GM18873 (cell line): Measurements from ENCODE around the gene CD96.
"Not testable (repeated sequence)": the region's sequence is repeated elsewhere in the genome, so short reads cannot be mapped to it uniquely, and the experiment has no call there.

Source experiments
- ATAC-seq: cut with Tn5 transposase; IDR thresholded peaks from one replicate; pipeline ENCODE4 v1.9.1; 2021; ENCODE audit warnings: mild to moderate bottlenecking, moderate library complexity, moderate number of reproducible peaks; ENCODE audit not compliant: unreplicated experiment, low FRiP score

The CD96 gene, protein sequence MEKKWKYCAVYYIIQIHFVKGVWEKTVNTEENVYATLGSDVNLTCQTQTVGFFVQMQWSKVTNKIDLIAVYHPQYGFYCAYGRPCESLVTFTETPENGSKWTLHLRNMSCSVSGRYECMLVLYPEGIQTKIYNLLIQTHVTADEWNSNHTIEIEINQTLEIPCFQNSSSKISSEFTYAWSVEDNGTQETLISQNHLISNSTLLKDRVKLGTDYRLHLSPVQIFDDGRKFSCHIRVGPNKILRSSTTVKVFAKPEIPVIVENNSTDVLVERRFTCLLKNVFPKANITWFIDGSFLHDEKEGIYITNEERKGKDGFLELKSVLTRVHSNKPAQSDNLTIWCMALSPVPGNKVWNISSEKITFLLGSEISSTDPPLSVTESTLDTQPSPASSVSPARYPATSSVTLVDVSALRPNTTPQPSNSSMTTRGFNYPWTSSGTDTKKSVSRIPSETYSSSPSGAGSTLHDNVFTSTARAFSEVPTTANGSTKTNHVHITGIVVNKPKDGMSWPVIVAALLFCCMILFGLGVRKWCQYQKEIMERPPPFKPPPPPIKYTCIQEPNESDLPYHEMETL

DNA sequence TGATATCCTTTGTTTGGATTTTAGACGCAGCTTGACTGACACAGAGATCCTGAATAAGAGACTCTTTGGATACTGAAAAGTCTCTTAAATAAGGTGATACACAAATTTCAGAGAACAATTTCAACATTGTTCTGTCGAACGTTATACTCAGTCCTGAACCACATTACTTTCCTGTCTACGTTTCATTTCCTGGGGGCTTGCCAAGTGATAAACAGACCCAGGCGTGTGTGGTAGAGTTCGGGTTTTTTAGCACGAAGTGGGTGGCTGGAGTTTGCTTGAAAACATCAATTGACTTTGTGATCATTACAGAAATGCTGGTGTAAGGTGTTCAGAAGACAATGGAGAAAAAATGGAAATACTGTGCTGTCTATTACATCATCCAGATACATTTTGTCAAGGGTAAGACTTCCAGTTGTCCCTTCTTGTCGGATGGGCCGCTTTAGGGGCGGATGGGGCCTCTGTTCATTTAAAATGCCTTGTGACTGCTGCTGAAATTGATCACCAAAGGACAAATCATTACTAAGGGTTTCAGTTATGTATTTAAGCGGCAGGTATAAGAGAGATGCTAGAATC lies at the start of gene CD96:
CD96 (plus strand) TSS at position 287 of the 573 bp plus-strand sequence; CDS start at position 339, 52 bp downstream.
- peak; percentile 43 for ATAC-seq

DNA sequence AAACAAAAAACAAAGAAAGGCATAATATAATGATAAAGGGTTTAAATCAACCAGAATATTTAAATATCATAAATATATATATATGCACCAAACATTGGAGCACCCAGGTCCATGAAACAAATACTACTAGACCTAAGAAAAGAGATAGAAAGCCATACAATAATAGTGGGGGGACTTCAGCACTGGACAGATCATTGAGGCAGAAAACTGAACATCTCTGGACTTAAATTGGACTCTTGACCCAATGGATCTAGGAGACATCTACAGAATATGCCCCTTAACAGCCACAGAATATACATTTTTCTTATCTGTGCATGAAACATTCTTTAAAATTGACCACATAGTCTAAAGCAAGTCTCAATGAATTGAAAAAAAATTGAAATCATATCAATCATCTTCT lies 48.7 kb upstream of the CD96 start:
- no peak for ATAC-seq

DNA sequence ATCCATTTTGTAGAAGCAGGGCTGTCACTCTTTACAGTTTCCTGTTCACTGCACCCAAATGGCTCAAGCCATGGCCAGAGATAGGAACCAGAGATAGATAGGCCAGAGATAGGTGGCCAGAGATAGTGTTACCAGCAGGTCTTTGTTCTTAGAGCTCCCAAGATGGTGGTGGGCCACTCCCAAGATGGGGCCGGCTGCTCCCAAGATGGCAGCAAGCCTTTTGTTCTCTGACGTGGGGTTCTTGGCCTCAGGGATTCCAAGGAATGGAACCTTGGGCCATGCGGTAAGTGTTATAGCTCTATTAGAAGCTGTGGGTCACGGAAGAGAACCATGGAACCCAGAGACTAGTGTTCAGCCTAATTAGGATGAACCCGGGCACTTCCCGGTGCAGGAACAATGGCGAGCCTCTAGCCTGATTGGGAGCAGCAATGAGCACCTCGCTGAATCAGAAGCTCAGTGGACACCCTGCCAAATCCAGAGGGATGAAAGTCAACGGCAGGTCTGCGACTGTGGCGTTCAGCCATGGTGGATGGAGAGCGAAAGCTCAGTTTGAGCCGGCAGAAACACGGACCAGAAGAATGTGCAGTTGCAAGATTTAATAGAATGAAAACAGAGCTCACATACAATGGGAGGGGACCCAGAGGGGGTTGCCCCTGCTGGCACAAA lies 45.0 kb upstream of the CD96 start:
- ATAC-seq = no peak

DNA sequence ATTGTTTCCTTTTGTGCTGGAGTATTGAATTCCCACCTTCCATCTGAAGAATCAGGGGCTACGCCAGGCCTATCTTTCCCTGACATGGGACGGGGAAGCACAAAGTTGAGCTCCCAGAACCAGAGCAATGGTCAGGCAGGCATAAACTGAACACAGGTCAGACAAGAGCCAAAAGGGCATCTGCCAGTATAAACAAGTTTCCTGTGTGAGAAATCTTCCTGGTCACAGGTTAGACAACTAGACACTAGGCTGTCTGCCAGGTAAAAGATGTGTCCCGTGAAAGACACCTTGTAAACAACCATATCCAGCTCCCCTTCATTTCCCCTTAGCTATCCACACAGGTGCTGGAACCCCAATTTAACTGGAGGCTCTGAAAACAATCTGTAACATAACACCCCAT lies 44.0 kb upstream of the CD96 start:
- no peak for ATAC-seq

DNA sequence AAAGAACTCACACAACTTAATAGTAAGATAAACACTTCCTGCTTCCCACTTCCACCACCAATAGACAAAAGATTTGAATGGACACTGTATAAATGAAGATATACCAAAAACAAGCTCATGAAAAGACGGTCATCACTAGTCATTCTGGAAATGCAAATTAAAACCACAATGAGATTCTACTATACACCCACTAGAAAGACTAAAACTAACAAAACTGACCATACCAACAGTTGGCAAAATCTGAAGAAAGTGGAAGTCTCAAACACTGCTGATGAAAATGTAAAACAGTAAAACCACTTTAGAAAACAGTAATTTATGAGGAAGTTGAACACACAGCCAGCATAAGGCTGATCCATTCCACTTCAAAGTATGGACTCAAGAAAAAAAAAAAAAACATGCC lies 35.6 kb upstream of the CD96 start:
- no peak for ATAC-seq

DNA sequence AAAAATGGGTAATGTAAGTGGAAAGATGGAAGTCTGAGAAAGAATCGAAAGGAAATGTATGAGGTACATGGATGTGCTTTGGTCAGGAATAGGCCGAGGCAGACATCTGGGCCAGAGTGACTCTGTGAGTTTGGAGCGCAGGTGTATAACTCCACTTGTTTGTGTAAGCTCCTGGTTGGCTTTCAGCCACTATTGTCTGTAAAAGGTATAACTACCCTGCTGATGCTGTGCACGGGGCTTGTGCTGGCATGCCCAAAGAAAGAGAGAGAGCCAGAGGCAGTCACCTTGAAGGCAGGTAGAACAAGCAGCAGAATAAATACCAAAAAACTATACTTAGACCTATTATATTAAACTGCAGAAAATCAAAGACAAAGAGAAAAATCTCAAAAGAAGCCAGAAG lies 32.7 kb upstream of the CD96 start:
- no peak for ATAC-seq

DNA sequence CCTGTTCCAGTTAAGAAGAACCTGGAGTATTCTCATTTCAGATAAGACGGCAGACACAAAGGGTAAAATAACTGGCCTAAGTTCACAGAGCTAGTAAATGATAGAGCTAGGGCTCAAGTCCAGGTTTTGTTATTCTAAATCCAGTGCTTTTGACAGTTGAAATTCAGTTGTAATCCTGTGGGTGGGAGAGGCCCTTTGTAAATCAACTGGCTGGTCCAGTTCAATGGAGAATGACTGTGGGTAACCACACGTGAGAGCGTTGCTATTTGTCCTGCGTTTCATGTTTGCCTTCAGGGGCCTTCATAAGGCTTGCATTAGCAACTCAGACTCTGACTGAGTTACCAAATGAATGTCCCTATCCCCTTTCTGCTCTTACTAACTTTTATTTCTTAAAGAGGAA lies 24.2 kb upstream of the CD96 start:
- no peak for ATAC-seq

DNA sequence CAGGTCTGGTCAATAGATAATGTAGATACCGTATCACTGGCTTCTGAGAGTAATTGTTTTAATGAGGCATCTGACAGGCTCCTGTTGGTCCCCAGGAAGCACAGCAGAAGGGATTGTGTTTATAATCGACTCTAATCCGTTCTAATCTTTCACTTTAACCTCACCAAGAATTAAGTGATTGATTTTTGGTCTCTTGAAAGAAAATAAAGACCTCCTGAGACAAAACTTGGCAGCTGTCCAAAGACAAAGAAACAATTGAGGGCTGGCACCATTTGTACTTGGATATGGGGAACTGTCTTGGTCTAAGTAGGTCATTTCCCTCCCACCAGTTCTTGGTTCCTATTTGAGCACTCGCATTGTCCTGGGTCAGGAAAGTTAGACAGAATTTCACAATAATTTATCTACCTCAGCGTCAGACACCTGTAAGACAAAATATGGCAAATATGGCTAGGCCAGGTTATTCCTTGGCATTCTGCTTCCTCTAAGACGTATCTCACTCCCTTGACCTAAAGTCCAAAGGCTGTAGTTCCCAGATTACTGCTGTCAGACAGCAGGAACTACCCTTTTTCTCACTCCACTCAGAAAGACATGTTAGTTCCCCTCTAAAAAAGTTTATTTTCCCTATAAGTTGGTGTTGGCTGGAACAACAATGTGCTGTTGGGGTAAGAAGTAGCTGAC lies 22.7 kb upstream of the CD96 start:
- ATAC-seq = no peak

DNA sequence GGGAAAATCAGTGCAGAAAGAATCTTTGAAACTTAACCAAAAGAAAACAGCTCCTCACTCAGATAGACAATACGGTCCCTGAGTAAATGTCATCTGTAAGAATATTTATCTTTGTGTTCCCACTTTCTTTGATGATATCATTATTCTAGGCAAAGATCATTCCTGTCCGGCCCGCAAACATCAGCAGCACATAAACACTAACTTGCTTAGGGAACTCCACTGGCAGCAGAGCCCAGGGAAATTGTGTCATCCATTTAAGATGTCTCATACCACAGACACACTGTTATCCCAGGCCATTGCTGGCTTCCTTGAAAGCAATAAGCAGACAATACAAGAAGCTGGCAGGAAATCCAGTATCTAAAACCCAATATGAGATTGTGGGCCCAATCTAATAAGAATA lies 20.1 kb upstream of the CD96 start:
- no peak for ATAC-seq

DNA sequence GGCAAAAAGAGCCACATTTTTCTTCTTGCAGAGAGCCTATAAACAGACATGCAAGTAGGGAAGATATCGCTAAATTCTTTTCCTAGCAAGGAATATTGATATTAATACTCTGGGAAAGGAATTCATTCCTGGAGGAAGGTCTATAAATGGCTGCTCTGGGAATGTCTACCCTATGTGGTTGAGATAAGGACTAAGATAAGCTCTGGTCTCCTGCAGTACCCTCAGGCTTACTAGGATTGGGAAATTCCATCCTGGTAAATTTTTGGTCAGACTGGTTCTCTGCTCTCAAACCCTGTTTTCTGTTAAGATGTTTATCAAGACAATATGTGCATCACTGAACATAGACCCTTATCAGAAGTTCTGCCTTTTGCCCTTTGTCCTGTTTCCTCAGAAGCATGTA lies 17.5 kb upstream of the CD96 start:
- not testable (repeated sequence) for ATAC-seq

DNA sequence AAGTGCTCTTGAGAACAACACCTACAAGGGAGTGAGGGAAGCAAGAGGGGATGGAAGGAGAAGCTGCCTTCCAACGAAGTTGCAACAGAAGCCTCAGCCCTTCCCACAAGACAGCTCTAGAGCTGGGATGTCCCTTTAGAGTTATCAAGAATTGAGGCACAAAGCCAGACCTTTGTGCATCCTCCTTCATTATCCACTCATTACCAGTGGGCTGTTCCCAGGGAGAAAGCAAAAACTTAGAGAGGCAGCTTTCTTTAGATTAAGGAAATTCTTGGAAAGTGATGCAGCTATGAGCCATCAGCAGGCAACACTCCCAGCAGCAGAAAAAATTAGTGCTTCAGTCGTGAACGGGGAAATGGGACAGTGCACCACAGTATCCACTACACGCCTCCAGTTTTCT lies 10.6 kb upstream of the CD96 start:
- ATAC-seq = no peak

DNA sequence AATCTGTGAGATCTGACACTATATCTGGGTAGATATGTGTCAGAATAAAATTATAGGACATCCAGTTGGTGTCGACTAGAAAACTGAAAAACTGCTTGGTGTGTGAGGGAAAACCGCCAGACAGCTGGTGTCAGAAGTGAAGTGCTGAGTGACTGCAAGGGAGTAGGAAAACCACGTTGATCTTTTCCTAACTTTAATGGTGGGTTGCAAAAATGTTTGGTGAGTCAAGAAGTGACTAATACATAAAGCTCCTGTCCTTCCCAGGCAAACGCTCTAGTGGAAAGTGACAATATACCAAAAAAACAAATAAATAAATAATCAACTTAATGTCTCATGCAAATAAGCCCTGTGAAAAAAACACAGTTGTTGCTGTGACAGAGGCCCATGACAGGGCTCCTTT lies 7.3 kb upstream of the CD96 start:
- no peak for ATAC-seq

DNA sequence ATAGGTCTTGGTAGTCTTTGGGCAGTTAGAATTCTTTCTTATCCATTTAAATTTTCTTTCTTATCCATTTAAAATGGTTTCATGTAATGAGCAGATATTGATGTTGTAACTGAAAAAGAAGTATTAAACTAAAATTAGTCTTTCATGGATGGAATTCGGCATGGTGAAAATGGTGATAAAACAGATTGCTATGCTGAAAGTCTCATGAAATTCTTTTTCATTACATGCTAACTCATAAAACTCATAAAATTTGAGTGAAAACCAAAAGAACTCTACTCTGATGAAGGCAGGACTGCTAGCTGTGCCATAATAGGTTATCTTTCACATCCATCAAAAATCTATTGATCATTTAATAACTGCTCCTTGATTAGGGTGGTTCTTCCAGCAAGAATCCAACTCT lies 3.9 kb upstream of the CD96 start:
- ATAC-seq = no peak

DNA sequence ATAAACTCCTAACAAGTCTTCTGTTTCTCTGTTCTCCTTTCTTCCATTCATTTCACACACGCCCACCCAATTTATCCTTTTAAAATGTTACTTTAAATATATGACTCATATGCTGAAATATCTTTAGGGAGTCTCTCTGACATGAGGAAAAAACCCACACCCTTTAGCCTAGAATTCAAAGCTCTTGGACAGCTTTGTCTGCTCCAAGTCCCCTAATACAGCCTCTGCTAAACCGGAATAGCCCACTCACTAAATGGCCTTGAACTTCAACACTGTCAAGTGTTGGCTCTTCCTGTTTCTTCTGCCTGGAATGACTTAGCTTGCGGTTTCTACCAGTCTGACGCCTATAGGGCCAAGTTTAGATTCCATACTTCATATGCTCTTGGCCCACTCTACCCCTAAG lies 3.3 kb upstream of the CD96 start:
- peak; percentile 28 for ATAC-seq

DNA sequence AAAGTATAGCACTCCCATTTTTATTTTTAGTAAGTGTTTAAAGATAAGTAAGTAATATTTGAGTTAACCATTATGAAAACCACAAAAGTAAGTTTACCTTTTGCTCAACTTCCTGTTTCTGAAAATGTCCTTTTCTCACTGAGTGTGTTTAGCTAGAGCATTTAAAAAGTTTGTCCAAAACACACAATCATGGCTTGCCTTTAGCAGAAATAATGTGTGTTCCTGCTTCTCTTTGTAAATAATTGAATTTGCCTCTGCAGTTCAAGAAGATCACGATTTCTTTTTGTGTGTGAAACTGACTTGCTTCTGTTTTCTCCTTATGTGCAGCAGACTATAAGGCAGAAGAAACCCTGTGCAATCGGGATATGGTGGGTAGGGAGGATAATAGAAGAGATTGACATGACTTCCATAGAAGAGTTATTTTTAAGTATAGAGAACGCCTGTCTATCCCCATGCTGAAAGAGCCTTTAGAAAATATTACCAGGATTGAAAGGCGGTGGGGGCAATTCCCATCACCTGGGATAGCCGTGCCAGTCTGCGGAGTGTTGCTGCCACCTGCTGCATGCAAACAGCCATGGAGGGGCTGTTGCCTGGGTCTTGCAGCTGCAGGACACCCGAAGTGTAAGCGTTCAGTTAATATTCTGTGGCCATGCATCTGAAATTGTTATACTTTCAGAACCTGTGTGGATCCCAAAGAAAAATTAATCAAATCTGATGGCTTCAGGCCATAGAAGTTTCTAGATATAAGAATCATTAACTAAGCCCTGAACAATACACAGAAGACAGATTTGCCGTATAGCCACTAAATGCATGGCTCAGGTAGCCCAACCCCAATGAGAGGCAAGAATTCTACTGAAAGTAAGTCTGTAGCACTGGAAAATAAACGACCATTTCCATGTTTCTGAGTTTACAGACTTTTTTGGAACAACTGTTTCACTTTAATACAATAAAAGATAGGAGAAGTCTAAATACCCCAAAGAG lies 2.4 kb upstream of the CD96 start:
- ATAC-seq = peak; percentile 58

DNA sequence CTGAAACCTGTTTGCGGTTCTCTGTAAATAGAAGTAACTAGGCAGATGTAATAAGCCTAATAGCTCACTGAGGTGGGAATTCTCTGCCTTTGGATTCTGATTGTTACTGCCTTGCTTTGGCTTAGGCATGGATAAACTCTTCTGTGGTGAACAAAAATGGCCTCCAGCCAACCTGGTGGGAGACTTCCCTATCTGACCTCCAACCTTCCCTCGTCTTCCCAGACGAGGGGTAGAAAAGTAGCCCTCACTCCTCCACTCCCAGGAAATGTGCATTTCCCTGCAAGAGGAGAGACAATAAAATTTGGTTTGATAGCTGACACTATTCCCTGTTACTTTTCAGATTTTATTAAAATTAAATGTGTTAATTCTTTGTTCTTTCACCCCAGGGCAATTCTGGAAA lies 606 bp upstream of the CD96 start:
- ATAC-seq = no peak

DNA sequence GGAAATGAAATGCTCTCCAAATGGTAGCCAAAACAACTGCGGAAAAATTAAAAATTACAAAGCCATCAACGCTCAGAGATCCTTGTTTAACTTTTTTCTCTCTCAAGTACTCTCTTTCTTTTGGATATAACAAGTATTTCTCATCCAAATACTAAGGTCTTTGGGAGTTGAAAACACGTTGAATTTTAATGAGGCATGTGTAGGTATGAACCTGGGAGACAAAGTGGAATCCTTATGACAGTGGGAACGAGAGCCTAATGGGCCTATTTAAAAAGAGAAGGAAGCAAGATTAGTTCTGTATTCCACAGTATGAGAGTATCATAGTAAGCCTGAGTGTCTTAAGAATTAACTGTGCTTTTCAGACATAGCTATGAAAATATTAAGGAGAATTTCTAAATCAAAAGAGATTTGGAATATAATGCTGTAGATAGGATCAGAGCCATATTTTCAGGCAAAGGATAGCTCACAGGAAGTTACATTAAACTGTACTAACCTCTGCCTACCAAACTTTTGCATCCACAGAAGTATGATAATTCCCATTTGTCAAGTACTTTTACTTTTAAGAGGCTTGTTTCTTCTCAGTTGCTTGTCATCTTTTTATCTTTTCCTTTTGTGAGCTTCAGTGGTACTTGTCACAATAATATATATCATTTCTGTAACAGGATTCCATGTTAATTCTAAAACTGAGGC lies 759 bp downstream of the CD96 start:
- ATAC-seq = no peak

DNA sequence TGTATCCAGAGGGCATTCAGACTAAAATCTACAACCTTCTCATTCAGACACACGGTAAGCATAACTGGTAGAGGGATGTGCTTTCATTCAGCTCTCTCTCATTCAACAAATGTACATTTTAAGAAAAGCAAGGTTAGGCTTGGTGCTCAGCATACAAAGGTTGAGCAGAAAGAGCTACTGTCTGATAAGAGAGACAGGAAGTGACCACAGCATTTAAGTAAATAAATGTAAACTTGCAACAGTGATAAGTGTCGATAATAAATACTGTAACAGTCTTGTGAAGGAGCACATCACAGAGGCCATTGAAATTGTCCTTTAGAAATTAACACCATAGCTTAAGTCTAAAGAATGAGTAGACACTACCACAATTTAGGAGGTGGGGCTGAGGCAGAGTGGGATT lies 3.4 kb downstream of the CD96 start:
- no peak for ATAC-seq

DNA sequence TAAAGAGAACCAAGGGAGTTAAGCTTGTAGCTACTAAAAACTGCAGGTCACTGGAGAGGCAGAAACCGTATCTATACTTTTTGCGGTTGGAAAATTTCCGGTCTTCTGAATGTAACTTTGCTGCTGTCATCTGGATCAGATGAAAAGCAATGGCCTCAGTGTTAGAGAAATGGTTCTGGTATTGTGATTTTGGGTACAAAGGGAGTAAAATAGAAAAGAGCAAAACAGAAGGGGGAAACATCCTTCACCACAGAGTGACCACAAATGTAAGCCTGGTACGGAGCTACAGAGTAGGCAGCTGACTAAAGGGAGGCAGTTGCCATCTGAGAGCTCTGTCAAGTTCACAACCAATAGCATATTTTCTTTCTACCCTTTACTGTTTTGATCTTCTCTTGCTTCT lies 5.6 kb downstream of the CD96 start:
- peak; percentile 89 for ATAC-seq
